ENCODE measurements around the gene ZBTB7C. TPM values are rescaled to one million over a fixed set of nuclear protein-coding genes. Genes with fewer than 3 reads are reported as not detected.

The ZBTB7C gene
- total and polyA plus RNA-seq, 4 donors: 0.19 to 1.1 (median 0.45) TPM

- Histone ChIP-seq H3K27me3 (ENCODE audit: control insufficient read depth in 4 of 4, insufficient read depth in 4 of 4, low read length in 3 of 4) (peaks cover 0 to 4% (median 0%) of the 10 kb centered on the region in 4 donors), H3K9me3 (ENCODE audit: control insufficient read depth in 4 of 4, low read length in 3 of 4) (no peaks in the 10 kb centered on the region), H3K4me1 (ENCODE audit: control insufficient read depth in 4 of 4, insufficient read depth in 4 of 4, low read length in 3 of 4) (peaks cover 0 to 4% (median 2%) of the 10 kb centered on the region in 4 donors), H3K4me3 (ENCODE audit: low read depth in 1 of 3, low read length in 3 of 3) (no peak overlapping the region), H3K36me3 (ENCODE audit: control insufficient read depth in 4 of 4, insufficient read depth in 3 of 4, low read depth in 1 of 4, low read length in 3 of 4) (no peaks in the 10 kb centered on the region), H3K27ac (ENCODE audit: low read depth in 1 of 2, low read length in 2 of 2) (no peak overlapping the region), H3K9ac (ENCODE audit: low read depth in 1 of 2, low read length in 2 of 2) (no peak overlapping the region)
- TF ChIP-seq HNF4A (conservative IDR thresholded peaks at IDR 0.05): no peak
- TF ChIP-seq GABPA (IDR thresholded peaks at IDR 0.05 in 1 of 2, conservative IDR thresholded peaks at IDR 0.05 in 1 of 2): no peak
- 76% methylated on average over 1 of the region's 1 CpG for WGBS
- no peak for DNase-seq (ENCODE audit: low spot score)
These were observed 16.9 kb downstream of the ZBTB7C start for GRCh38 chr18:48392268-48392667.

GRCh38 chr18:48391868-48392267, 17.3 kb downstream of the ZBTB7C start:
- H3K9me3 ChIP-seq (ENCODE audit: control insufficient read depth in 4 of 4, low read length in 3 of 4): no peaks in the 10 kb centered on the region
- H3K4me3 ChIP-seq (ENCODE audit: low read depth in 1 of 3, low read length in 3 of 3): no peak overlapping the region
- H3K27ac ChIP-seq (ENCODE audit: low read depth in 1 of 2, low read length in 2 of 2): no peak overlapping the region
- H3K9ac ChIP-seq (ENCODE audit: low read depth in 1 of 2, low read length in 2 of 2): no peak overlapping the region
- peaks cover 0 to 4% (median 0%) of the 10 kb centered on the region in 4 donors for H3K27me3 ChIP-seq (ENCODE audit: control insufficient read depth in 4 of 4, insufficient read depth in 4 of 4, low read length in 3 of 4)
- DNase-seq (ENCODE audit: low spot score): no peak
- H3K36me3 ChIP-seq (ENCODE audit: control insufficient read depth in 4 of 4, insufficient read depth in 3 of 4, low read depth in 1 of 4, low read length in 3 of 4): no peaks in the 10 kb centered on the region
- TF ChIP-seq ZBTB33 (IDR thresholded peaks at IDR 0.05): no peak
- no peak for TF ChIP-seq SP1 (IDR thresholded peaks at IDR 0.05)
- TF ChIP-seq NR2F2 (IDR thresholded peaks at IDR 0.05): no peak
- TF ChIP-seq TAF1 (conservative IDR thresholded peaks at IDR 0.05): no peak
- peak; percentile 19 to 28 for TF ChIP-seq HNF4A (conservative IDR thresholded peaks at IDR 0.05)
- TF ChIP-seq EGR1 (IDR thresholded peaks at IDR 0.05; ENCODE audit: low read depth in 2 of 2): no peak
- H3K4me1 ChIP-seq (ENCODE audit: control insufficient read depth in 4 of 4, insufficient read depth in 4 of 4, low read length in 3 of 4): peaks cover 0 to 4% (median 2%) of the 10 kb centered on the region in 4 donors
- WGBS: 32% methylated on average over 3 of the region's 3 CpGs

- WGBS: 86% methylated on average over 5 of the region's 5 CpGs
- DNase-seq (ENCODE audit: low spot score): no peak
- no peaks in the 10 kb centered on the region for H3K9me3 ChIP-seq (ENCODE audit: control insufficient read depth in 4 of 4, low read length in 3 of 4)
- no peak overlapping the region for H3K27ac ChIP-seq (ENCODE audit: low read depth in 1 of 2, low read length in 2 of 2)
- no peak overlapping the region for H3K4me3 ChIP-seq (ENCODE audit: low read depth in 1 of 3, low read length in 3 of 3)
- TF ChIP-seq YY1 (IDR thresholded peaks at IDR 0.05) (no peak), ATF3 (IDR thresholded peaks at IDR 0.05) (no peak), HNF4A (conservative IDR thresholded peaks at IDR 0.05) (no peak), FOXA1 (IDR thresholded peaks at IDR 0.05) (no peak), REST (IDR thresholded peaks at IDR 0.05) (no peak), RAD21 (IDR thresholded peaks at IDR 0.05) (no peak), MAX (IDR thresholded peaks at IDR 0.05) (no peak), SP1 (IDR thresholded peaks at IDR 0.05) (no peak), GABPA (IDR thresholded peaks at IDR 0.05 in 1 of 2, conservative IDR thresholded peaks at IDR 0.05 in 1 of 2) (no peak), HNF4G (IDR thresholded peaks at IDR 0.05) (no peak)
- H3K27me3 ChIP-seq (ENCODE audit: control insufficient read depth in 4 of 4, insufficient read depth in 4 of 4, low read length in 3 of 4): peaks cover 0 to 4% (median 0%) of the 10 kb centered on the region in 4 donors
- H3K9ac ChIP-seq (ENCODE audit: low read depth in 1 of 2, low read length in 2 of 2): no peak overlapping the region
- H3K4me1 ChIP-seq (ENCODE audit: control insufficient read depth in 4 of 4, insufficient read depth in 4 of 4, low read length in 3 of 4): peaks cover 0 to 4% (median 2%) of the 10 kb centered on the region in 4 donors
- H3K36me3 ChIP-seq (ENCODE audit: control insufficient read depth in 4 of 4, insufficient read depth in 3 of 4, low read depth in 1 of 4, low read length in 3 of 4): no peaks in the 10 kb centered on the region
These were observed 18.5 kb downstream of the ZBTB7C start for GRCh38 chr18:48390641-48391040.

Measured in liver (tissue), 9 donors.